ENCODE data around the gene DYNLRB1.
A peak's percentile ranks its signal among the peaks of the same experiment; 100 is the strongest.
"Not testable (repeated sequence)": the region's sequence is repeated elsewhere in the genome, so short reads cannot be mapped to it uniquely, and the experiment has no call there.

DYNLRB1 gene

GRCh38 chr20:34512266-34512954 is 3.8 kb upstream of the DYNLRB1 start:
- DNase-seq: peak; percentile 40

DNA sequence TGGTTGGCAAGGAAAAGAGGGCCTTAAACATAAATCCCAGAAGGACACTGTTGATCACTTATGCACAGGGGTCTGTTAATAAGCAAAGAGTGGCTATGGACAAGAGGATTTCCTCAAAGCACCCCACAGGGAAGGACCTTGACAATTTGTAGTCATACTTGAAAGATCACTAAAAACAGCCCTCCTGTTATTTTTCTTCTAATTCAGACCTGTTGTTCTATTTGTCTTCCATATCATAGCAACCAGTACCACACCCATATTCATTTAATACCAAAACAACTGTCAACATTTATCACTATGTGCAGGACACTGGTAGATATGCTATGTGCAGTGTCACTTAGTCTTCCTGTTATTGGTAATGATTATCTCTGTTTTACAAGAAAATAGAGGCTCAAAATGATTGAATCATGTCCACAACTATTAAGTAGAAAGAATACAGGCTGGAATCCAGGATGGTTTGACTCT is 3.2 kb upstream of the DYNLRB1 start:
- no peak for DNase-seq

- DNase-seq: not testable (repeated sequence)
Observed at GRCh38 chr20:34514034-34514433, 2.2 kb upstream of the DYNLRB1 start.

- peak; percentile 23 for DNase-seq
Observed at GRCh38 chr20:34514897-34515483, 1.2 kb upstream of the DYNLRB1 start.

GRCh38 chr20:34515484-34516246 is 557 bp upstream of the DYNLRB1 start:
- no peak for DNase-seq

GRCh38 chr20:34517114-34517505 is 888 bp downstream of the DYNLRB1 start:
- DNase-seq: no peak

DNA sequence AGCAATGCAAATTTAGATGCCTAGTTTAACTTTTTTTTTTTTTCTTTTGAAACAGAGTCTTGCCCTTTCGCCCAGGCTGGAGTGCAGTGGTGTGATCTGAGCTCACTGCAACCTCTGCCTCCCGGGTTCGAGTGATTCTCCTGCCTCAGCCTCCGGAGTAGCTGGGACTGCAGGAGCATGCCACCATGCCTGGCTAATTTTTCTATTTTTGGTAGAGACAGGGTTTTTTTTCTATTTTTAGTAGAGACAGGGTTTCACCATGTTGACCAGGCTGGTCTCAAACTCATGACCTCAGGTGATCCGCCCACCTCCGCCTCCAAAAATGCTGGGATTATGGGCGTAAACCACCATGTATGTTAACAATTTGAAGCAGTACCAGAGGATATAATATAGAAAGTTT is 2.6 kb downstream of the DYNLRB1 start:
- DNase-seq: not testable (repeated sequence)

GRCh38 chr20:34519841-34520240 is 3.6 kb downstream of the DYNLRB1 start:
- not testable (repeated sequence) for DNase-seq

DNA sequence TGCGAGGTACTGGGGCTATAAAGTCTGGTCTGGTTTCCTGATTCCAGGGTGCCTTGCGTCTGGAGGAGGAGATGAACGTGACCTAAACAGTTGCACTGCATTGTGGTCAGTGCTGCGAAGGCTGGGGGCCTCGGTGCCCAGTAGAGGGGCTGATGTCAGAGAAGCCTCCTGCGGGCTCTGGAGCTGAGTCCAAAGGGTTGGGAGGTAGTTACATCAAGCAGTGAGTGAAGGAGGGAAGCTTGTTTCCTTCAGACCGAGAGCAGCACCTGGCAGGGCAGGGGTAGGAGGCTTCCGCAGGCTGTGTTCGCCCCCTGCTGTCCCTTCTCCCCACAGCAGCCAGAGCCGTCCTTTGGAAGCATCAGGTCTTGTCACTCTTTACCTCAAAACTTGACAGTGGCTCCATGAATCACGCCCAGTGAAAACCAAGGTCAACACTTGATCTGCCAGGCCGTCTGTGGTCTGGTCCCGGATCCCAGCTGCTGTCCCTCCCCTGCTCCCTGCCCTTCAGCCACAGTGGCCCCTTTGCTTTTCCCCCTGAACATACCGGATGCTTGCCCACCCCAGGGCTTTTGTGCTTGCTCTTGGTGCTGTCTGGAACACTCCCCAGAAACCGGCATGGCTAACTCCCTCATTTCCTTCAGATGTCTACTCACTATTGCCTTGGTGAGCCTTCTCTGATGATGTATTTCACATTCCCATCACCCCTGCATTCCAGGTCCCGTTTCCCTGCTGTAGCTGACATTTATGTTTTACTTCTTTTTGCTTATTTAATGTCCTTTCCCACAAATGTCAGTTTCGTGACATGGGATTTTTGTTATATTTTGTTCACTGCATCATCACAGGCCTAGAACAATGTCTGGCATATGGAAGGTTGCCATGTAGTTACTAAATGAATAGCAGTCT is 7.0 kb downstream of the DYNLRB1 start:
- peak; percentile 12 for DNase-seq

- no peak for DNase-seq
Observed at GRCh38 chr20:34524426-34524825, 8.2 kb downstream of the DYNLRB1 start.

- no peak for DNase-seq
Observed at GRCh38 chr20:34525342-34525708, 9.1 kb downstream of the DYNLRB1 start.

GRCh38 chr20:34525709-34526416 is 9.6 kb downstream of the DYNLRB1 start:
- peak; percentile 98 for DNase-seq

- no peak for DNase-seq
Observed at GRCh38 chr20:34526466-34526865, 10.2 kb downstream of the DYNLRB1 start.

DNA sequence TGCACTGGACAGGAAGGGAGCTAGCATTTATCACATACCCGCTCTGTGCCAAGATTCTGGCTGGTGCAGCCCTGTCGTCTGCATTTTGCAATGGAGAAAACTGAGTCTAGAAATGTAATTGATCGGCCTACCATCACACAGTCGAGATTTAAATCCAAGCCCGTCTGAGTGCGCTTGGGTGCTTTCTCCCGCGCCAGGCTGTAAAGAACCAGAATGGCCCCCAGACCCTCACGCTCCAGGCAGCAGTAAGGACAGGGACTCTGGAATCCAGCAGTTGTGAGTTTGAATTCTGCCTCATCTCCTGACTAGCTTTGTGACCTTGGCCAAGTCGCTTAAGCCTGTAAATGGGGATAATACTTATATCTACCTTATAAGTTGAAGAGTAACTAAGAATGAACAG is 10.8 kb downstream of the DYNLRB1 start:
- DNase-seq: no peak

DNA sequence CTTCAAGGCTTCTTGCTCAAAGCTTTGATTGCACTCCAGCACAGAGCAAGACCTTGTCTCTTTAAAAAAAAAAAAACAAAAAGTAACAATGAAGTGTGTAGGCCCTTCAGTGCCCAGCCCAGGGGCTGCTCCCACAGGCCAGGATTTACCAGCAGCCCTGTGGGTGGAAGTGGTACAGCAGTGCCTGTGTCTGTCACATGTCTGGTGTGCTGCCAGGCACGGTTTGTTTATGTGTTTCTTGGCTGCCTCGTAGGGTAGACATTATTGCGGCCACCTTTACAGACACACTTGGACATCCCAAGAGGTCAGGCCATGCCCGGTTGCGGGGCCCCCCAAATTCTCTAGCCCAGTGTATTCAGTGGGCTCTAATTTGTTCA is 12.7 kb downstream of the DYNLRB1 start:
- no peak for DNase-seq

DNA sequence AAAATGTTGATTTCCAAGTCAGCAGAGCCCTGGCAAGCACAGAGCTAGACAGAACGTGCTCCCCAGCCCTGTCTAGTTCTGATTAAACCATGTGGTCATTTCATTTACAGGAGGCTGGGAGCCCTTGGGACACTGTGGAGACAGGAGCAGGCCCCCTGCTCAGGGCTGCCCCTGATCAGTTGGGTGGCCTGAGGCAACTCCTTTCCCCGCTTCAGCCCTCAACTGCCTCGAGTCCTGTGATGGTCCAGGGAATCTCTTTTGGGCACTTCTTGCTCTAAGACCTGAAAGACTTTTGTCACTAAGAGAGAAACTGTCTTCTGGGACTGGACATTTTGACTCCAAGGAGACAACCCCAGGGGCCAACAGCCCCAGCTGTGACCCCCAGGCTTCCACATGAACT is 13.5 kb downstream of the DYNLRB1 start:
- no peak for DNase-seq

- DNase-seq: no peak
Observed at GRCh38 chr20:34530342-34530741, 14.1 kb downstream of the DYNLRB1 start.

DNA sequence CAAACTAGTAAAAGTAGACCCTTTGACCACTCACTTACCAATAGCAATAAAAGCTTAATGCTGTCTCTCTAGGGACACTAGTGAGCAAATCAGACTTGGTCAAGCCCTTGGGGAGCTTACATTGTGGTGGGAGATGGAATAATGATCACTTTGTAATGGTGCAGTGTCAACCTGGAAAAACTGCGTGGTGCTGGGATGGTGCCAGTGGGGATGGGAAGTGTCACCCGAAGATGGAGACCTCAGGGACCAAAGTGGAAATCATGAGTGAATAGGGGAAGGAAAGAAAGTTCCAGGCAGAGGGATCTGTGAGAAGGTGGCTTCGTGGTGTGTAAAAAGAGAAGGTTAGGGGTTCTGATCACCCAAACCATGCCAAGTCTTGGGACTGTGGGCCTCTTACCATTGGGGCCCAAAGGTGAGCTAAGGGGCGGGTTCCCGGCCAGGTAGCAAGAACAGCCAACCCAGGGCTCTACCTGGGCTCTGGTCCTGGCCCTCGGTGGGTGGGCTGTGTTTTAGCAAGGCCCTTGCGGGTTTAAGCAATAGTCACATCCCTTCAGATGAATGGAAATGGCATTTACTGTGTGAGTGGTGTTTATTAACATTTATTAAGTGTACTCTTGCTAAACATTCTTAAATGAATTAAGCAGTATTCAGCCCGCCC is 15.5 kb downstream of the DYNLRB1 start:
- DNase-seq: no peak

DNA sequence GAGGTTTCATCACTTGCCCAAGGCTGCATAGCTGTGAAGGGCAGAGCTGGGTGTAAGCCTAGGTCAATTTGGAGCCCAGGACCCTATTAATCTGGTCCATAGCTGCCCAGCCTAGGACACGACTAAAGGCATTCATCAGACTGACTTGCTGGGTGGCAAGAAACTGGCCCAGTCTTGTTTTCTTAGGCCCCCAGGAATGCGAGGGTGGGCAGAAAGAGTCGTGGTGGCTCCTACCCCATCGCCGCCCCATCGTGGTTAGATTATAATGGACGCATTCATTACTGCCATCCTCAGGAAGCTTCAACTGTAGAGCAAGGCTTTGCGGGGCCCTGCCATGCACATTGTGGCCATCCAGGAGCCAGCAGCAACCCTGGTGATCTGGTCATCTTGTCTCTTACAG is 16.1 kb downstream of the DYNLRB1 start:
- DNase-seq: no peak

GRCh38 chr20:34532756-34533155 is 16.5 kb downstream of the DYNLRB1 start:
- no peak for DNase-seq

GRCh38 chr20:34534391-34535165 is 18.4 kb downstream of the DYNLRB1 start:
- DNase-seq: no peak
